Right forelimb (tissue), 1 donor: ENCODE results near the gene KLHDC7B.

Experiments
- DNase-seq: peaks from one replicate; pipeline ENCODE4 v3.0.0-alpha.2; 2018

The KLHDC7B gene

GRCh38 chr22:50576070-50576469 lies 30.4 kb downstream of the KLHDC7B start:
- DNase-seq: no peak

- no peak for DNase-seq
These were observed 31.4 kb downstream of the KLHDC7B start for GRCh38 chr22:50576806-50577696.

GRCh38 chr22:50577697-50577986 lies 31.9 kb downstream of the KLHDC7B start:
- no peak for DNase-seq

- DNase-seq: no peak
These were observed 32.5 kb downstream of the KLHDC7B start, which contains the start of gene CPT1B for GRCh38 chr22:50577987-50578775. TSS of gene CPT1B (minus strand) at chr22:50578427. CDS start at chr22:50577915, 512 bp downstream.

- DNase-seq: no peak
These were observed 33.1 kb downstream of the KLHDC7B start for GRCh38 chr22:50578776-50579310.

GRCh38 chr22:50579752-50580151 lies 34.1 kb downstream of the KLHDC7B start:
- no peak for DNase-seq

- no peak for DNase-seq
These were observed 35.6 kb downstream of the KLHDC7B start for GRCh38 chr22:50581031-50581949.

GRCh38 chr22:50581950-50582492 lies 36.3 kb downstream of the KLHDC7B start:
- DNase-seq: no peak

- peak; percentile 99 for DNase-seq
These were observed 37.0 kb downstream of the KLHDC7B start, which contains the start of gene CHKB for GRCh38 chr22:50582493-50583293. TSS of gene CHKB (minus strand) at chr22:50582849. CDS start at chr22:50582781, 68 bp downstream.

GRCh38 chr22:50583294-50583861 lies 37.7 kb downstream of the KLHDC7B start:
- no peak for DNase-seq

GRCh38 chr22:50584106-50585096 lies 38.7 kb downstream of the KLHDC7B start:
- DNase-seq: no peak

- no peak for DNase-seq
These were observed 39.5 kb downstream of the KLHDC7B start for GRCh38 chr22:50585238-50585637.

GRCh38 chr22:50585781-50586180 lies 40.1 kb downstream of the KLHDC7B start:
- DNase-seq: no peak

- no peak for DNase-seq
These were observed 40.7 kb downstream of the KLHDC7B start for GRCh38 chr22:50586416-50586815.

GRCh38 chr22:50587407-50587806 lies 41.7 kb downstream of the KLHDC7B start:
- DNase-seq: no peak

- DNase-seq: no peak
These were observed 49.5 kb downstream of the KLHDC7B start for GRCh38 chr22:50595189-50595588.

GRCh38 chr22:50597097-50597496 lies 51.4 kb downstream of the KLHDC7B start:
- DNase-seq: no peak

- peak; percentile 82 for DNase-seq
These were observed 54.2 kb downstream of the KLHDC7B start for GRCh38 chr22:50599816-50600455.

- DNase-seq: no peak
These were observed 54.8 kb downstream of the KLHDC7B start, which contains the start of gene MAPK8IP2 for GRCh38 chr22:50600538-50600937. TSS of gene MAPK8IP2 (plus strand) at chr22:50600793. CDS start at chr22:50600819, 26 bp downstream.
